Gastrocnemius medialis (tissue), 4 donors: ENCODE measurements around the gene CNPY2.

Source experiments
- CTCF ChIP-seq, 5 experiments: fragments of 450-650 bp in 3 of 5; fragments of 200-600 bp in 2 of 5; sonication (generic) in 2 of 5; IDR thresholded peaks in 4 of 5; conservative IDR thresholded peaks in 1 of 5; 1 replicate in 4 of 5; 2 replicates in 1 of 5; pipeline ENCODE4 v1.5.1; 2016 to 2019; ENCODE audit warnings: antibody characterized with exemption in 5 of 5, mild to moderate bottlenecking in 3 of 5, moderate library complexity in 3 of 5
- POLR2A ChIP-seq, 2 donors: fragments of 450-650 bp; IDR thresholded peaks; one replicate each; pipeline ENCODE4 v1.6.1; 2017; ENCODE audit warnings: antibody characterized with exemption in 2 of 2, mild to moderate bottlenecking in 2 of 2, moderate library complexity in 2 of 2

- TF ChIP-seq CTCF (IDR thresholded peaks at IDR 0.05 in 4 of 5, conservative IDR thresholded peaks at IDR 0.05 in 1 of 5) (no peak), POLR2A (IDR thresholded peaks at IDR 0.05) (no peak)
Observed at GRCh38 chr12:56361487-56362129, 45.8 kb upstream of the CNPY2 start.
